Measurements from ENCODE around the gene SPOCD1.

SPOCD1 gene

GRCh38 chr1:31790641-31791091, 25.2 kb downstream of the SPOCD1 start:
- no peak for ATAC-seq
- H3K4me1 Mint-ChIP-seq: peaks cover 9% of the 10 kb centered on the region
- H3K4me3 Mint-ChIP-seq: no peak overlapping the region
- no peaks in the 10 kb centered on the region for H3K27me3 Mint-ChIP-seq
- H3K36me3 Mint-ChIP-seq (ENCODE audit: low read depth): no peaks in the 10 kb centered on the region
- DNase-seq: no peak
- H3K9me3 Mint-ChIP-seq: no peaks in the 10 kb centered on the region
- no peak overlapping the region for H3K27ac Mint-ChIP-seq

GRCh38 chr1:31790140-31790539, 25.7 kb downstream of the SPOCD1 start:
- Mint-ChIP-seq H3K4me3 (no peak overlapping the region), H3K9me3 (no peaks in the 10 kb centered on the region), H3K27ac (no peak overlapping the region)

GRCh38 chr1:31789259-31790065, 26.4 kb downstream of the SPOCD1 start:
- no peak overlapping the region for H3K27ac Mint-ChIP-seq
- ATAC-seq (peak; percentile 82), DNase-seq (peak; percentile 99)
- peak overlapping the region; percentile 80 for H3K4me3 Mint-ChIP-seq
- no peaks in the 10 kb centered on the region for H3K27me3 Mint-ChIP-seq
- H3K9me3 Mint-ChIP-seq: no peaks in the 10 kb centered on the region
- peaks cover 12% of the 10 kb centered on the region for H3K4me1 Mint-ChIP-seq
- H3K36me3 Mint-ChIP-seq (ENCODE audit: low read depth): no peaks in the 10 kb centered on the region

More at GRCh38 chr1:31790140-31790539, 25.7 kb downstream of the SPOCD1 start:
- no peaks in the 10 kb centered on the region for H3K27me3 Mint-ChIP-seq
- ATAC-seq: no peak
- H3K4me1 Mint-ChIP-seq: peaks cover 9% of the 10 kb centered on the region
- H3K36me3 Mint-ChIP-seq (ENCODE audit: low read depth): no peaks in the 10 kb centered on the region
- DNase-seq: no peak

GRCh38 chr1:31788825-31789256, 27.0 kb downstream of the SPOCD1 start:
- peak; percentile 37 for ATAC-seq
- no peak for DNase-seq
- Mint-ChIP-seq H3K9me3 (no peaks in the 10 kb centered on the region), H3K27ac (no peak overlapping the region), H3K4me1 (peaks cover 14% of the 10 kb centered on the region), H3K4me3 (peak overlapping the region; percentile 80), H3K27me3 (no peaks in the 10 kb centered on the region), H3K36me3 (ENCODE audit: low read depth) (no peaks in the 10 kb centered on the region)

- Mint-ChIP-seq H3K4me1 (peaks cover 14% of the 10 kb centered on the region), H3K27me3 (no peaks in the 10 kb centered on the region), H3K36me3 (ENCODE audit: low read depth) (no peaks in the 10 kb centered on the region), H3K27ac (peak overlapping the region; percentile 77), H3K9me3 (no peaks in the 10 kb centered on the region), H3K4me3 (peak overlapping the region; percentile 80)
- ATAC-seq (peak; percentile 77), DNase-seq (peak; percentile 95)
Measured at GRCh38 chr1:31788138-31788824, 27.5 kb downstream of the SPOCD1 start.

GRCh38 chr1:31787786-31788137, 28.1 kb downstream of the SPOCD1 start:
- Mint-ChIP-seq H3K4me3 (peak overlapping the region; percentile 80), H3K36me3 (ENCODE audit: low read depth) (no peaks in the 10 kb centered on the region), H3K9me3 (no peaks in the 10 kb centered on the region), H3K27ac (peak overlapping the region; percentile 77), H3K27me3 (no peaks in the 10 kb centered on the region), H3K4me1 (peaks cover 14% of the 10 kb centered on the region)
- ATAC-seq: no peak
- DNase-seq: no peak

- Mint-ChIP-seq H3K36me3 (ENCODE audit: low read depth) (no peaks in the 10 kb centered on the region), H3K27me3 (no peaks in the 10 kb centered on the region), H3K4me3 (peak overlapping the region; percentile 80), H3K27ac (no peak overlapping the region), H3K9me3 (no peaks in the 10 kb centered on the region), H3K4me1 (peaks cover 14% of the 10 kb centered on the region)
- DNase-seq (no peak), ATAC-seq (no peak)
Measured at GRCh38 chr1:31787261-31787660, 28.6 kb downstream of the SPOCD1 start.

GRCh38 chr1:31786366-31787060, 29.3 kb downstream of the SPOCD1 start:
- Mint-ChIP-seq H3K9me3 (no peaks in the 10 kb centered on the region), H3K27me3 (no peaks in the 10 kb centered on the region), H3K4me3 (no peak overlapping the region), H3K4me1 (peaks cover 14% of the 10 kb centered on the region), H3K36me3 (ENCODE audit: low read depth) (no peaks in the 10 kb centered on the region), H3K27ac (no peak overlapping the region)
- ATAC-seq (no peak), DNase-seq (no peak)

GRCh38 chr1:31785947-31786290, 29.9 kb downstream of the SPOCD1 start:
- no peak overlapping the region for H3K27ac Mint-ChIP-seq

GRCh38 chr1:31785020-31785946, 30.5 kb downstream of the SPOCD1 start:
- Mint-ChIP-seq H3K36me3 (ENCODE audit: low read depth) (no peaks in the 10 kb centered on the region), H3K4me3 (no peak overlapping the region), H3K4me1 (peaks cover 14% of the 10 kb centered on the region), H3K9me3 (no peaks in the 10 kb centered on the region), H3K27me3 (no peaks in the 10 kb centered on the region), H3K27ac (no peak overlapping the region)
- DNase-seq: no peak
- no peak for ATAC-seq

More at GRCh38 chr1:31785947-31786290, 29.9 kb downstream of the SPOCD1 start:
- H3K36me3 Mint-ChIP-seq (ENCODE audit: low read depth): no peaks in the 10 kb centered on the region
- no peaks in the 10 kb centered on the region for H3K27me3 Mint-ChIP-seq
- H3K9me3 Mint-ChIP-seq: no peaks in the 10 kb centered on the region
- ATAC-seq: no peak
- H3K4me3 Mint-ChIP-seq: no peak overlapping the region
- no peak for DNase-seq
- H3K4me1 Mint-ChIP-seq: peaks cover 14% of the 10 kb centered on the region

GRCh38 chr1:31784356-31785019, 31.3 kb downstream of the SPOCD1 start:
- Mint-ChIP-seq H3K27ac (no peak overlapping the region), H3K4me1 (peaks cover 14% of the 10 kb centered on the region), H3K4me3 (no peak overlapping the region), H3K27me3 (no peaks in the 10 kb centered on the region), H3K36me3 (ENCODE audit: low read depth) (no peaks in the 10 kb centered on the region), H3K9me3 (no peaks in the 10 kb centered on the region)
- ATAC-seq: no peak
- no peak for DNase-seq

GRCh38 chr1:31783846-31784245, 32.0 kb downstream of the SPOCD1 start:
- no peak overlapping the region for H3K4me3 Mint-ChIP-seq
- no peaks in the 10 kb centered on the region for H3K36me3 Mint-ChIP-seq (ENCODE audit: low read depth)
- H3K9me3 Mint-ChIP-seq: no peaks in the 10 kb centered on the region
- H3K27ac Mint-ChIP-seq: no peak overlapping the region
- no peak for DNase-seq
- H3K4me1 Mint-ChIP-seq: peaks cover 14% of the 10 kb centered on the region
- H3K27me3 Mint-ChIP-seq: peaks cover 3% of the 10 kb centered on the region
- ATAC-seq: no peak

GRCh38 chr1:31782421-31783410, 33.1 kb downstream of the SPOCD1 start:
- Mint-ChIP-seq H3K27me3 (peaks cover 4% of the 10 kb centered on the region), H3K27ac (no peak overlapping the region), H3K36me3 (ENCODE audit: low read depth) (no peaks in the 10 kb centered on the region), H3K4me3 (no peak overlapping the region), H3K9me3 (no peaks in the 10 kb centered on the region), H3K4me1 (peaks cover 8% of the 10 kb centered on the region)
- no peak for ATAC-seq
- no peak for DNase-seq

All from activated naive CD8-positive, alpha-beta T cell treated with anti-CD3 and anti-CD28 coated beads, Interleukin-2, amount 50 U/mL, for 24 hours (primary cell).